Activated T-cell treated with anti-CD3 and anti-CD28 coated beads, Interleukin-2, amount 50 U/mL, for 24 hours (primary cell): ENCODE results near the gene AMBRA1.

ENCODE experiments used
- DNase-seq: peaks from one replicate; pipeline ENCODE4 v3.0.0-alpha.2; 2020
- H3K27ac Mint-ChIP-seq: 2 replicates; pipeline ENCODE4 v1.8.0; 2020; ENCODE audit warnings: mild to moderate bottlenecking, mixed read lengths
- H3K27me3 Mint-ChIP-seq: 2 replicates; pipeline ENCODE4 v1.8.0; 2020; ENCODE audit warnings: mixed read lengths
- H3K36me3 Mint-ChIP-seq: 2 replicates; pipeline ENCODE4 v1.8.0; 2020; ENCODE audit warnings: low read depth, mixed read lengths
- H3K4me1 Mint-ChIP-seq: 2 replicates; pipeline ENCODE4 v1.8.0; 2020; ENCODE audit warnings: low read depth, mixed read lengths
- H3K4me3 Mint-ChIP-seq: 2 replicates; pipeline ENCODE4 v1.8.0; 2020; ENCODE audit warnings: mild to moderate bottlenecking, moderate library complexity, mixed read lengths
- H3K9me3 Mint-ChIP-seq: 2 replicates; pipeline ENCODE4 v1.8.0; 2020; ENCODE audit warnings: mixed read lengths

AMBRA1 gene

DNA sequence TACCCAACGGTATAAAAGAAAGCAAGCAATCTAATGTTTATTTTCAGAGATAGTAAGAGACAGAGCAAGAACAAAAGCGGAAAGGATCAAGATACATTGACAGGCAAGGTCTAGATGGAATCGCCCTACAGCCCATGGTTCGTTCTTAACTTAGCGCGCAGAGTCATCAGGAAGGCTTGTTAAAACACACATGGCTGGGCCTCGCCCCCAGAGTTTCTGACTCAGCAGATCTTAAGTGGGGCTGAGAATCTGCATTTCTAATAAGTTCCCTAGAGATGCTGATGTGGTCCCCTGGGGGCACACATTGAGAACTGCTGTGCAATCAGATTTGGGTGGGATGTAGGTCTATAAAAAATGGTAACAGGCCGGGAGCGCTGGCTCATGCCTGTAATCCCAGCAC lies 166.5 kb downstream of the AMBRA1 start:
- H3K4me1 Mint-ChIP-seq: no peaks in the 10 kb centered on the region
- no peak overlapping the region for H3K4me3 Mint-ChIP-seq
- H3K27me3 Mint-ChIP-seq: no peaks in the 10 kb centered on the region
- no peaks in the 10 kb centered on the region for H3K9me3 Mint-ChIP-seq
- no peak overlapping the region for H3K27ac Mint-ChIP-seq
- no peak for DNase-seq
- H3K36me3 Mint-ChIP-seq: peaks cover 72% of the 10 kb centered on the region

DNA sequence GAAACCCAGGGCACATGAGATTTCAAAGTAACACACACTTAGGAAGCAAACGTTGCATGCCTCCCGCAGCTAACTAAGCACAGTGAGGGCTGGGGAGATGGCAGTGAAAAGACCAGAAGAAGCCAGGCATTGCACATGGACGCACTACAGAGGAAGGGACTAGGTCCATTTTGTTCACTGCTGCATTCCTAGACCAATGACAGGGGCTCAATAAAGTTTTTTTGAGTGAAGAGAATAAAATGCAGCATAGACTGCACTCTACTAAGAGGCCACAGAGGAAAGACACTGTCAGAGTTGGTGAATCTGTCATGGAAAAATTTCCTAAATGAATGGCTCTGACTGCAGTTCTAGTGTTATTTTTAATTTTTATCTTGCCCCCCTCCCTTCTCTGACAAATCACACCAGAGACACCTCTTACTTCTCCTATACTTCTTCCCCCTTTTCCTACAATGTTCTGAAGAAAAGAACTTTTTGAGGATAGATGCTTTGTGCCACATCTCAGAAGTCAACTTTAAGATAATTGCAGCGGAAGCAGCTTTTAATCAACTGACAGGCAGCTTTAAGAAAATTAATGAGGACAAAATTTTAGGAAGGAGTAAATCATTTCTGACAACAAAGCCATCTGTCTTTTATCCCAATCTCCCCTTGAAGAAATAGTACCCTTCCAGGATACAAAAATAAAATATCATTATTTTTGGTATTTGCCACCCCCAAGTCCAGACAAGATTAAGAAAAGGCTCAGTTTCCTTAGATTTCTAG lies 167.4 kb downstream of the AMBRA1 start:
- Mint-ChIP-seq H3K4me3 (no peak overlapping the region), H3K27ac (no peak overlapping the region), H3K9me3 (no peaks in the 10 kb centered on the region), H3K36me3 (peaks cover 75% of the 10 kb centered on the region), H3K27me3 (no peaks in the 10 kb centered on the region), H3K4me1 (no peaks in the 10 kb centered on the region)
- DNase-seq: no peak

DNA sequence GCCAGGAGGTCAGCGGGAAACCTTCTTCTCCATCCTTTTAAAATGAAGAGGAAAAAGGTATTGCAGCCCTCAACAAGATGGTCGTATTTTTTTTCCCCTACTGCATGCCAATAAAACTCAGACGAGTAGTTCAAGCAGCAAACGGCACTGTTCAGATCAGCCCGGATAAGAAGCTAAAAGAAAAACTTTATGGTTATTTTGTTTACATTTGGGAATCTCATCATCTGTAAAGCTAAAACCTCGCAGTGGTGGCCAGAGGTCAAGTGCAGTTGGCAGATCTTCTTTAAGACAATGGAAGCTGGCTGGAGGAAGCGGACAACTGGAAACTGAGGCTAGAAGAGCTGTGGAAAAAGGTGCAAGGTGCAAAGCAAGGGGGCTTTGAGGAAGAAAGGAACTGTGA lies 171.2 kb downstream of the AMBRA1 start:
- H3K27ac Mint-ChIP-seq: no peak overlapping the region
- peaks cover 63% of the 10 kb centered on the region for H3K36me3 Mint-ChIP-seq
- no peaks in the 10 kb centered on the region for H3K27me3 Mint-ChIP-seq
- H3K4me1 Mint-ChIP-seq: no peaks in the 10 kb centered on the region
- no peaks in the 10 kb centered on the region for H3K9me3 Mint-ChIP-seq
- DNase-seq: no peak
- no peak overlapping the region for H3K4me3 Mint-ChIP-seq

DNA sequence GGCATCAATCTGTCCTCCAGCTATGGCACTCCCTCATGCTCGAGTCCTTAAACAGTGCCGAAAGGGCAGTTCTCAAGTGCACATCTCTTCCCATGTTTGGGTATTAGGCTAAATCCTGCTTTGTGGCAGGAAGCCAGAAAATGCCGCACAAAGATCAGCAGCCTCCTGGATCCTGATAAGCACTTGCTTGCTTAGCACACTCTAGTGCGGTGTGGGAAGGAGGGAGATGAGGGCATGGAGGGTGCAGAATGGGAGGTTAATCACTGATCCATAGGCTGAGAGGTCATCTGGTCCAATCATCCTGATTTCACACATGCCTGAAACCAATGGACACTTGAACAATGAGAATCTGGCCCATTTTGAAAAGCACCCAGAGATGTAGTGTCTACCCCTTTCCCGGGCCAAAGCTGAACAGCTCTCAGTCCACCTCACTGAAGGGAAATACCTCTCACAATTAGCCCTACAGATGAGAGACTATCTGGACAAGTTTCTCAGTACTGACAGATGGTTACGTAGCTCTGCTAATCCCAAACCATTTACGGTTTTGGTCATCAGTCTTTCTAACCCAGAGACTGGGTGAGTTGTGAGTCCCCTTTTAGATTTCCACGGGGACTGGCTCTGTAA lies 172.5 kb downstream of the AMBRA1 start:
- no peaks in the 10 kb centered on the region for H3K27me3 Mint-ChIP-seq
- no peak overlapping the region for H3K27ac Mint-ChIP-seq
- H3K36me3 Mint-ChIP-seq: peaks cover 63% of the 10 kb centered on the region
- no peaks in the 10 kb centered on the region for H3K9me3 Mint-ChIP-seq
- H3K4me3 Mint-ChIP-seq: no peak overlapping the region
- no peak for DNase-seq
- no peaks in the 10 kb centered on the region for H3K4me1 Mint-ChIP-seq

DNA sequence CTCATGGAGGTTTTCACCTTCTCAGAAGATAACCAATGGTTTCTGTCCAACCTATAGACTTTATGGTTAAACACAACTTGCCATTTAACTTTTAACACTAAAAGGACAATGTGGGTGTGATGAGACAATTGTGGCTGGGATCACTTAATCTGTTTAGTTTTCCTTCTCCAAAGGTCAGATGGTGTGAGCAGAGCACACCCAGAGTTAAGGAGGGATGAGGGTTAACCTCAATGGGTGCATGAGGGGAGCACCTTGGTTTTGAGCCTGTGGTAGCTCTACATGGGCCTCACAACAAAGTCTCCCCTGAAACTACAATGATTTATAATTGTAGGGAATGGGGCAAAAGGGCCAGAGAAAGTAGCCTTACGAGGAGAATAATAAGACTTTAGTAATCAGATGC lies 173.3 kb downstream of the AMBRA1 start:
- Mint-ChIP-seq H3K27ac (no peak overlapping the region), H3K9me3 (no peaks in the 10 kb centered on the region), H3K27me3 (no peaks in the 10 kb centered on the region), H3K4me1 (peaks cover 6% of the 10 kb centered on the region), H3K4me3 (no peak overlapping the region), H3K36me3 (peaks cover 72% of the 10 kb centered on the region)
- DNase-seq: no peak

DNA sequence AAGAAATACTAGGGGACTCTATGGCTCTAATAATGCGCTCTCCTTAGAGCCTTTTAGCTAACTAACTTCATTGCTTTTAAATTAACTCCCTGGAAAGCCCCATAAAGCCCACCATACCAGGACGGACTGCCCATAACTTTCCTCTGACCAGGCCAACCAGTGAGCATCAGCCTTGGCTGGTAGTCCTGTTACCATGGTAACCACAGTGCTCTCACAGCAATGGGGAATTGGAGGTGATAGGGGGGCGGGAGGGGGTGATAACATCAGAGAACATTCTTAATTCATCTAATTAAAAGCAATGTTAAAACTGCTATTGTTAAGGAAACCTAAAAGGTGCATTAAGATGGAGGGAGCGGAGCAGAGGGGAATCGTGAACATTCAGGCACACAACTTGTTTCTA lies 175.1 kb downstream of the AMBRA1 start:
- Mint-ChIP-seq H3K4me1 (peaks cover 24% of the 10 kb centered on the region), H3K27me3 (no peaks in the 10 kb centered on the region), H3K27ac (no peak overlapping the region), H3K36me3 (peaks cover 78% of the 10 kb centered on the region), H3K9me3 (no peaks in the 10 kb centered on the region), H3K4me3 (no peak overlapping the region)
- DNase-seq: no peak

DNA sequence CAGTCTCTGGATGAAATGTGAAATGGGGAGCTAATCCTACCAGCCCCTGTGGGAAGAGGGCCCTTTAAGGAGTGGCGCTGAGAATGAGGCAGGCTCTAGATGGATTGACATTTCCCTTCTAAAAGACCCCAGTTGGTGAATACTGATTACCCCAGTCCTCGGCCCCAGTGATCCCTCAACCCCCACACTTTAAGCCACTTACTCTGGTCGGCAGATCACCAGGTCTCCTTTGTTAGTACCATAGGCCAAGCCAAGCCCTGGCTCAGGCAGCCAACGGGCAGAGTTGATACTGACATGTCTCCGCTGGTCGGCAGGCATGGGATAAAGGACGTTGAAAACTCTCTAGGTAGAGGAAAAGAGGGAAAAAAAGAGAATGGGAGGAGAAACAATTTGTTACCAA lies 176.1 kb downstream of the AMBRA1 start:
- Mint-ChIP-seq H3K36me3 (peaks cover 84% of the 10 kb centered on the region), H3K9me3 (no peaks in the 10 kb centered on the region), H3K27me3 (no peaks in the 10 kb centered on the region)

DNA sequence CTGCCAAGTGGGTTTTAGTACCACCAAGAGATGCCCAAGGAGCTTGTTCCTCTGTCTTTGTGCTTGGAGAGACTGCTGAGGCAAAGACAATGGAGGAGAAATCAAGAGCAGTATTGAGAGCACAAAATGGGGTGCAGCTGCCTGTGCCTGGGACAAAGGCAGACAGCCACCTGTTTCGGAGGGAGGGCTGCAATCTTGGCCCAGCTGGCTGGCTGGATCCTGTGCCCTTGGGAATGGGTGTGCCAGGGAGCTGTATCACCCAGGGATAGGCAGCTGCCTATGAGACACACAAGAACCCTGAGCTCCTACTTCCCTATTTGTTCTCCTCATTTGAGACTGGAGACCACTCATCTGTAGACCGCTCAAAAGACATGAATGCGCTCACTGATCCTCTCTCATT lies 178.9 kb downstream of the AMBRA1 start:
- DNase-seq: no peak
- no peak overlapping the region for H3K4me3 Mint-ChIP-seq
- H3K36me3 Mint-ChIP-seq: peaks cover 71% of the 10 kb centered on the region
- H3K27ac Mint-ChIP-seq: no peak overlapping the region
- no peaks in the 10 kb centered on the region for H3K27me3 Mint-ChIP-seq
- peaks cover 24% of the 10 kb centered on the region for H3K4me1 Mint-ChIP-seq
- no peaks in the 10 kb centered on the region for H3K9me3 Mint-ChIP-seq

More for the DNA sequence above, 176.1 kb downstream of the AMBRA1 start:
- no peak overlapping the region for H3K4me3 Mint-ChIP-seq
- no peak for DNase-seq
- no peak overlapping the region for H3K27ac Mint-ChIP-seq
- peaks cover 24% of the 10 kb centered on the region for H3K4me1 Mint-ChIP-seq

DNA sequence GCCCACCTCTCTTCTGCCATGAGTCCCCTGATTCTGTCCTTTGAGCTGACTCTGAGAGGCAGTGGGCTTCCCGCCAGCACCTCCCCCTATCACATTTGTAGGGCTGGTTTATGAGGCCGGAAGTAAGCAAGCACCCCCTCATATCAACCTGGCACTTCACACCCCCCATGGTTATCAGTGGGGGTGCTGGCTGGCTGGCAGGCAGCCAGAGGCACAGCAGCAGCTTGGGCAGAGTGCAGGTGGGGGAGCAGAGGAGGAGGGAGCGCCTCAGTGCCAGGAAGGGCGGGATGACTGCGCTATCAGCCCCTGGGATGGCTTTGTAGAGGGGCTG lies 179.4 kb downstream of the AMBRA1 start:
- Mint-ChIP-seq H3K4me3 (no peak overlapping the region), H3K9me3 (no peaks in the 10 kb centered on the region), H3K27ac (no peak overlapping the region), H3K4me1 (peaks cover 24% of the 10 kb centered on the region), H3K27me3 (no peaks in the 10 kb centered on the region), H3K36me3 (peaks cover 76% of the 10 kb centered on the region)
- DNase-seq: no peak

DNA sequence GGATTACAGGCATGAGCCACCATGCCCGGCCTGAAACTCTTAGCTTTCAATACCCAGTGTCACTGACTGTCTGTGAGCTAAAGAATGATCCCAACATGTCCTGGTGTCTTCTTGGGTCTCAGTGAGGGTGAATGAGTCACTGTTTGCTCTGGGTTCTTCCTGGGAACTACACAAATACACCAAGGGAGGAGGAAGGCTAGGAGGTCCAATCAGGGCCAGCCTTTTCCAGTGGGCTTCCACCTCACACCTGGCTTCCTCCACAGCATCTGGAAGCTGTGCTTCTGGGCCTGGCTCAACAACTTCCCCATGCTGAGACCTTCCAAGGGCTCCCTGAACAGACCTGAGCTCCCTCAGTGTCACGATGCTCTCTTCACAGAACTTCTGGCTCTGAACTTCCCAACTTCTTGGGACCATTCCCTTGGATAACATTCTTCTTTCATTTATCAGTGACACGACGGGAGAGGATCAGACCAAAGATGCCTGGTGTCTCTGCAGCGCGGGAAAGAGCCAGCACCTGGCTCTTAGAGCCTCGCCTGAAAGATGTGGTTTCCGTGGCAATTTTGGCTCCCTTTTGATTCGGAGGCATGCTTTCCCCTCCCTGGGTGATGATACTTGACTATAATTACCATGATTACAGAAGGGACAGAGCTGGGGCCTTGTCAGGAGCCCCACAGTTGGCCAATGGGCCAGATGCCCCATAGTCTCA lies 179.9 kb downstream of the AMBRA1 start:
- no peaks in the 10 kb centered on the region for H3K9me3 Mint-ChIP-seq

DNA sequence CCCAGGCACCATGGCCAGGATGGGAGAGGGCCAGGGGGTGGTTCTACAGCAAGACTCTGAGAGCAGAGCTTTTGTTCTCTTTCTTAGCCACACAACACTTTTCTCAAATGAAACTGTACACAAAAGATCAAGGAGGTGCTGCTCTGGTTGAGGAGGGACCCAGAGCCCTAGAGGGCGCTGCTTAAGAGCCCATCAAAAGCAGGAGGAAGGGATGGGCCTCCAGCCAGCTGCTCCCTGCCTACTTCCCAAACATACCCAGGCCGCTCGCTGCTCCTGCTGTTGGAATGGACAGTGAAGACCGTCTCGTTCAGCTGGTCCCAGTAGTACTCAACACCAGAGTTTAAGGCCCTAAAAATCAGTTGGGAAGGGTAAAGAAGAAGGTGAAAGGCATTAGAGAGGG lies 183.8 kb downstream of the AMBRA1 start:
- H3K36me3 Mint-ChIP-seq: peaks cover 72% of the 10 kb centered on the region
- no peak overlapping the region for H3K4me3 Mint-ChIP-seq
- H3K4me1 Mint-ChIP-seq: peaks cover 13% of the 10 kb centered on the region
- no peaks in the 10 kb centered on the region for H3K9me3 Mint-ChIP-seq
- H3K27me3 Mint-ChIP-seq: no peaks in the 10 kb centered on the region
- no peak overlapping the region for H3K27ac Mint-ChIP-seq
- DNase-seq: no peak

More for the DNA sequence above, 179.9 kb downstream of the AMBRA1 start:
- Mint-ChIP-seq H3K4me1 (peaks cover 24% of the 10 kb centered on the region), H3K27ac (no peak overlapping the region), H3K4me3 (no peak overlapping the region), H3K27me3 (no peaks in the 10 kb centered on the region), H3K36me3 (peaks cover 78% of the 10 kb centered on the region)
- no peak for DNase-seq

DNA sequence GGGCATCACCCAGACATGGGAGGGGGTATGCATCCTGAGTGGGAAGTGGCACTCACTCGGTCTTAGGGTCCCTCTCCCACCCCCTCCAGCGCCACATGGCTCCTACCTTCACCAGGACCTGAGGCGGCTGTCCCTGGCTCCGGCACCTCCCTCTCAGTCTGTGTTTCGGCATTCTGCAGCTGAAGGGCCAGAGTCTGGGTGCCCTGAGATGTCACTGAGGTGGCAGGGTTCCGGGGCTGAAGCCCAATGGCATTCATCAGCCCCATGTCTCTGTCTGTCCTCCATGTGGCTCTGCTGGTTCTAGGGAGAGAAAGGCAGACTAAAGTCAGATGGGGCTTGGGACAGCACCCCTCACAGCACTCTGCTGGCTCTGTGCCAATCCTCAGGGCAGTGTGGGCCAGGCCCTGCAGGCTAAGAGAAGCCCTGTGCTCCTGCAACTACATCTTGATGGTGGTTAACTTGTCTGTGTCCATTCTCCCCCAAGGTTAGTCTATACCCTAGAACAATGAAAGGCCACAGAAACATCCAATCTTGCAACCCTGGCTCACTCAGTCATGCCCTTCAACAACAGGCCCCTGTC lies 185.3 kb downstream of the AMBRA1 start:
- H3K4me1 Mint-ChIP-seq: no peaks in the 10 kb centered on the region
- no peaks in the 10 kb centered on the region for H3K9me3 Mint-ChIP-seq
- no peaks in the 10 kb centered on the region for H3K27me3 Mint-ChIP-seq
- no peak overlapping the region for H3K4me3 Mint-ChIP-seq
- H3K27ac Mint-ChIP-seq: no peak overlapping the region
- peaks cover 71% of the 10 kb centered on the region for H3K36me3 Mint-ChIP-seq
- no peak for DNase-seq

DNA sequence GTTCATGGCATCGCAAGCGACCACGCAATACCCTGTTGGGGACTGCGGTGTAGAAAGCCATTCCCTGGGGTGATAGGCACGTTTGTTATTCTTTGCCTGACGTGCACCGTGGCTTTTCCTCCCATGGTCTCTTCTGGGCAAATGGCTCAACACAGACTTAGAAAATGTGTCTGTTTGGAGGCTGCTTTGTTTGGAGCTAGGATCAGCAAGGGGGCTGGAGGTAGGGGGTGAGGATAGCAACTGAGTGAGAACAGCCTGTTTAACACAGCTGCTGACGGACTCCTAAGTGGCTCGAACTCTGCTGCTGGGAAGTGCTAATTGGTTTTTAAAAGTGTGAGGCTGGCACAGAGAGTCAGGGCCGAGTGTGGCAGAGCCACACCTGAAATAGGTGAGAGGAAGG lies 186.2 kb downstream of the AMBRA1 start:
- Mint-ChIP-seq H3K4me3 (no peak overlapping the region), H3K9me3 (no peaks in the 10 kb centered on the region), H3K27ac (no peak overlapping the region), H3K36me3 (peaks cover 72% of the 10 kb centered on the region), H3K4me1 (no peaks in the 10 kb centered on the region), H3K27me3 (no peaks in the 10 kb centered on the region)
- no peak for DNase-seq

DNA sequence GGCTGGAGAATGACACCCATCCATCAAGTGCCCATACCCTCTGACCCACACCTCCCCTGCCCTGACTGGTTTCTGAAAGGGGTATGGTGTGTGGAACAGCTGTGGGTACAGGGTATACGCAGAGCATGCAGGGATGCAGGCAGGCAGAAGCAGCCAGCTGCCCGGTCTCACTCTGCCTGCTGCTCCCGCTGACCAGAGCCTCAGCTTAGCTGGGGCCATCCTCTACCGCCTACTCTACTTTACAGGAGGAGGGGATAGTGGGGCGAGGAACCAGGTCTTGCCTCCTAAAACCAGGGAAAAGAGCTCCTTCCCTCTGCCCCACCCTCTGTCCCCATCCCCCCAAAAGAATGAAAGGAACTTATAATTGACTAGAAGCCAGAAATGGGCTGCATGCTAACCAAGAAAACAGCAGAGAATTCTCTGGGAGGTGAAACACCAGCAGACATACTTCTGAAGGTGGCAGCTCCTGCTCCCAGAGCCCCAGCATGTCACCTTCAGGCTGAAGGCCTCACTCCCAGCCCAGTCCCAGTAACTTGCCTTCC lies 189.3 kb downstream of the AMBRA1 start:
- no peak overlapping the region for H3K4me3 Mint-ChIP-seq
- H3K36me3 Mint-ChIP-seq: peaks cover 73% of the 10 kb centered on the region
- H3K27ac Mint-ChIP-seq: no peak overlapping the region
- no peaks in the 10 kb centered on the region for H3K27me3 Mint-ChIP-seq
- H3K9me3 Mint-ChIP-seq: no peaks in the 10 kb centered on the region
- no peak for DNase-seq
- H3K4me1 Mint-ChIP-seq: no peaks in the 10 kb centered on the region
